AG10803 (cell line): Measurements from ENCODE around the gene CHRM3.

Experiments
- DNase-seq: peaks from one replicate; pipeline ENCODE4 v3.0.0; 2010; ENCODE audit warnings: low read depth
- H3K4me3 ChIP-seq: 2 replicates; pipeline ENCODE4 v1.5.1; 2011; ENCODE audit warnings: mild to moderate bottlenecking, low read length, control low read depth
- CTCF ChIP-seq: conservative IDR thresholded peaks from 2 replicates; pipeline ENCODE4 v1.5.1; 2011; ENCODE audit warnings: mild to moderate bottlenecking, low read length, control low read depth, inconsistent platforms

The CHRM3 gene

DNA sequence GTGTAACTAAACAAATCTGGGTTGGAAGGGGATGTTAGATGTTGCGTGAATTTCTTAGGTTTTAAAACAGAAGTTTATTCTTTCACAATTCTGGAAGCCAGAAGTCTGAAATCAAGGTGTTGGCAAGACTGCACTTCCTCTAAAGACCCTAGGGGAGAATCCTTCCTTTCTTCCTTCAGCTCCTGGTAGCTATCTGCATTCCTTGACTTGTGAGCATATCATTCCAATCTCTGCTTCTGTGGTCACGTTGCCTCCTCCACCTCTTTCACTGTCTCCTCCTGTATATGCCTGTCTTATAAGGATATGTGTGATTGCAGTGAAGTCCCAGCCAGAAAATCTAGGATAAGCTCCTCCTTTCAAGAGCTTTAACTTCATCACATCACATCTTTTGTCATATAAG is 7.7 kb downstream of the CHRM3 start:
- no peak for DNase-seq
- no peak overlapping the region for H3K4me3 ChIP-seq
- TF ChIP-seq CTCF, result no peak

DNA sequence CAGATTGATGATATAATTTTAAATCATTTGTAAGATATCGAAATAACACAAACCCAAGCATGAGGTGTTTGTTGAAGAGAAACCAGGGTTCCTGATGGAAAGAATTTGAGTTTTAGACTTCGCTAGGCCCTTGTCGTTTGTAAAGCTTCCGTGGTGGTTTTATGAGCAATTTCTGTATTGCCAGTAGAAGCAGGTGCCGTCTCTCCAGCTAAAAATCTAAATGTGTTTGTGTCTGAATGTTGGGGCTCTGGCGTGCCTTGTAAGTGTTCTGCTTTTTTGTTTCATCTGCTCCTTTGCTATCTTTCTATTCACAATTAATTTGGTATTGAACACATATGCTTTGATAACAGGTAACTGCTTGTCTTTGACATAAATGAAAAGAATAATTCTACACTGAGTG is 27.5 kb downstream of the CHRM3 start:
- no peak for TF ChIP-seq CTCF
- DNase-seq, result no peak
- H3K4me3 ChIP-seq, result no peak overlapping the region

GRCh38 chr1:239417221-239417620 is 30.9 kb downstream of the CHRM3 start:
- no peak for TF ChIP-seq CTCF
- DNase-seq, result no peak
- H3K4me3 ChIP-seq, result no peak overlapping the region

- no peak for DNase-seq
- H3K4me3 ChIP-seq, result no peak overlapping the region
- TF ChIP-seq CTCF, result no peak
These were observed 31.7 kb downstream of the CHRM3 start for GRCh38 chr1:239417986-239418640.

GRCh38 chr1:239418681-239419080 is 32.3 kb downstream of the CHRM3 start:
- H3K4me3 ChIP-seq, result no peak overlapping the region
- TF ChIP-seq CTCF, result no peak
- DNase-seq, result no peak

DNA sequence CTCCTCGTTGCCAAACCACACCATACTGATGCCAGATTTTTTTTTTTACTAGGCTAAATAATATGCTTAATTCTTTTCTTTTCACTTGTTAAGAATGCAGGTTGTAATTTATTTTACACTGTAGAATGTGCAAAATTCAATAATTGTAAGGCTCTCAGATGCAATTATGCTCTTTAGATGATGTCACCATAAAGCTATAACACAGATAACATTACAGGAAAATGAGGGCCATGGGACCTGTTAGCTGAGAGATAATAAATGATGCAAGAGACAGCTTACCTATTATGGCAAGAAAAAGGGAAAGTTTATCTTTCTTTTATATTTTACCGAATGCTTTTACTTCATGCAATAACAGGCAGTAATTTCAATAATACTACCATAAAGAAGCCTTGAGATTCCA is 35.4 kb downstream of the CHRM3 start:
- no peak for DNase-seq
- H3K4me3 ChIP-seq, result no peak overlapping the region
- TF ChIP-seq CTCF, result no peak

DNA sequence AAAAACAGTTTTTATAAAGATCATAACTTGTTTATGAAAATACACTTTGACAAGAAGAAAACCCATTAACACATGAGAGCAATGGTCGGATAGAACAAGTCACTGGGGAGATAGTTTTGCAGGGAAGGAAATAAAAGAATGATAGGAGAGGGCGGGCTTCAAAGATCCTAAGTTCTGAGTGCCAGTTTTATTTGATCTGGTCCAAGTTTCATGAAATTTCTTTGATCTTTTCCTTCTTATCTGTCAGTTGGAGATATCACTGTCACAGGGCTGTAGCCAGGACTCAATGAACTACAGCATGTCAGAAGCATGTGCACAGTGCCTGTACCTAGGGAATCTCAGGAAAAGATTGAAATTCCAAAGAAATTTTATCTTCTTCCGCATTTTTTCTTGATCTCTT is 36.5 kb downstream of the CHRM3 start:
- H3K4me3 ChIP-seq, result no peak overlapping the region
- TF ChIP-seq CTCF, result no peak
- DNase-seq, result no peak
